Panc1 (cell line): ENCODE measurements around the gene CNMD. TPM values are rescaled to one million over a fixed set of nuclear protein-coding genes. Genes with fewer than 3 reads are reported as not detected.

Experiments used
- ATAC-seq: fragments of 200-7000 bp; cut with Tn5 transposase; 2 replicates; pipeline ENCODE4 v1.9.1; 2020; ENCODE audit warnings: mild to moderate bottlenecking, moderate library complexity
- BruUV-seq: library from RNA; stranded (reverse); fragments of 400-500 nt; replicated peaks from 2 replicates; lab custom pipeline; 2021; lab: Mats Ljungman, UMichigan
- CTCF ChIA-PET: fragments of 300-600 bp; sonication (Branson Sonifier 250); formaldehyde crosslinking; loops from one replicate; lab custom pipeline; 2022; ENCODE audit warnings: antibody characterized with exemption; lab: Charles Lee
- POLR2A ChIA-PET: fragments of 300-600 bp; sonication (Branson Sonifier 250); formaldehyde crosslinking; loops from one replicate; lab custom pipeline; 2022; ENCODE audit warnings: antibody characterized with exemption; lab: Charles Lee
- DNase-seq: peaks from one replicate; pipeline ENCODE4 v3.0.0-alpha.2; 2010; ENCODE audit warnings: low read depth, low spot score
- H3K27ac ChIP-seq: 2 replicates; pipeline ENCODE4 v1.5.1; 2011; ENCODE audit warnings: mild to moderate bottlenecking, low read length, inconsistent platforms
- H3K27me3 ChIP-seq: fragments of 200-500 bp; sonication (Bioruptor generic); 2 replicates; pipeline ENCODE4 v1.6.0; 2014; ENCODE audit warnings: low read length, inconsistent platforms; ENCODE audit not compliant: control insufficient read depth, insufficient read depth
- H3K36me3 ChIP-seq: fragments of 200-500 bp; sonication (Bioruptor generic); 2 replicates; pipeline ENCODE4 v1.5.1; 2014; ENCODE audit warnings: inconsistent platforms, mild to moderate bottlenecking, low read length, moderate library complexity; ENCODE audit not compliant: control insufficient read depth, insufficient read depth
- H3K4me1 ChIP-seq: 2 replicates; pipeline ENCODE4 v1.5.1; 2011; ENCODE audit warnings: inconsistent platforms, mild to moderate bottlenecking, low read length, moderate library complexity; ENCODE audit not compliant: control insufficient read depth, insufficient read depth
- H3K4me3 ChIP-seq, 2 experiments: 2 replicates each; pipeline ENCODE4 v1.5.1; 2011 to 2012; ENCODE audit warnings: low read depth in 2 of 2, low read length in 2 of 2, mild to moderate bottlenecking in 2 of 2, inconsistent platforms in 1 of 2, moderate library complexity in 1 of 2
- H3K9me3 ChIP-seq: fragments of 200-500 bp; sonication (Bioruptor generic); 2 replicates; pipeline ENCODE4 v1.5.1; 2014; ENCODE audit warnings: low read depth, mild to moderate bottlenecking, inconsistent platforms, low read length, moderate library complexity; ENCODE audit not compliant: control insufficient read depth, insufficient read depth
- CTCF ChIP-seq: fragments of 450-650 bp; IDR thresholded peaks from 2 replicates; pipeline ENCODE4 v1.5.1; 2017; ENCODE audit warnings: mild to moderate bottlenecking
- POLR2AphosphoS5 ChIP-seq: IDR thresholded peaks from 2 replicates; pipeline ENCODE4 v1.6.1; 2012; ENCODE audit warnings: mild to moderate bottlenecking, low read depth, low read length, moderate library complexity
- REST ChIP-seq, 2 experiments: IDR thresholded peaks; 2 replicates each; pipeline ENCODE4 v1.6.1; 2011 to 2012; ENCODE audit warnings: low read depth in 2 of 2, control low read depth in 1 of 2, low read length in 1 of 2, mild to moderate bottlenecking in 1 of 2, moderate library complexity in 1 of 2; ENCODE audit not compliant: insufficient read depth in 1 of 2
- SIN3A ChIP-seq: IDR thresholded peaks from 2 replicates; pipeline ENCODE4 v1.6.1; 2012; ENCODE audit warnings: low read depth, mild to moderate bottlenecking, low read length, moderate library complexity, borderline replicate concordance; ENCODE audit not compliant: insufficient read depth
- TCF7L2 ChIP-seq: IDR thresholded peaks from 2 replicates; pipeline ENCODE4 v1.6.1; 2011; ENCODE audit warnings: mild to moderate bottlenecking, low read depth, low read length, inconsistent platforms
- in situ Hi-C: cut with HindIII; loops from 2 replicates; pipeline ENCODE4 v1.10.0; 2016; ENCODE audit warnings: low sequenced_read_pairs, low pct_unique_long_range_greater_than_20kb
- intact Hi-C: fragments of 100-400 bp; cut with micrococcal nuclease; formaldehyde crosslinking; loops from one replicate; pipeline ENCODE4 v1.10.0; 2022; ENCODE audit not compliant: unreplicated experiment
- total RNA-seq: library from RNA; stranded (reverse); gene quantifications from one replicate; pipeline ENCODE4 v1.2.1, GENCODE V29; 2021; ENCODE audit not compliant: unreplicated experiment

Gene CNMD
- total RNA-seq, 1 experiment from 2014 or later = not detected

- ATAC-seq = no peak
- intact Hi-C loops = no loop called here
Measured at GRCh38 chr13:52787235-52787634, 47.6 kb upstream of the CNMD start.

GRCh38 chr13:52786766-52787165, 47.1 kb upstream of the CNMD start:
- ChIA-PET CTCF (no interaction called here), POLR2A (no interaction called here)
- no peaks in the 10 kb centered on the region for H3K27me3 ChIP-seq
- TF ChIP-seq REST (IDR thresholded peaks at IDR 0.05; ENCODE audit: insufficient read depth in 1 of 2, low read depth in 2 of 2, low read length in 1 of 2) (no peak), POLR2AphosphoS5 (no peak), CTCF (no peak), SIN3A (no peak), TCF7L2 (no peak)
- no peak for DNase-seq
- BruUV-seq = no TSS peak
- H3K36me3 ChIP-seq = no peaks in the 10 kb centered on the region
- H3K4me3 ChIP-seq = no peak overlapping the region
- intact Hi-C loops = no loop called here
- H3K27ac ChIP-seq = no peak overlapping the region
- H3K9me3 ChIP-seq = no peaks in the 10 kb centered on the region
- in situ Hi-C loops = no loop called here
- ATAC-seq = no peak
- H3K4me1 ChIP-seq = no peaks in the 10 kb centered on the region

More at GRCh38 chr13:52787235-52787634, 47.6 kb upstream of the CNMD start:
- no peaks in the 10 kb centered on the region for H3K9me3 ChIP-seq
- BruUV-seq = no TSS peak
- no peak overlapping the region for H3K4me3 ChIP-seq
- no peak for DNase-seq
- H3K4me1 ChIP-seq = no peaks in the 10 kb centered on the region
- no peaks in the 10 kb centered on the region for H3K36me3 ChIP-seq
- in situ Hi-C loops = no loop called here
- no peaks in the 10 kb centered on the region for H3K27me3 ChIP-seq
- ChIA-PET CTCF (no interaction called here), POLR2A (no interaction called here)
- no peak overlapping the region for H3K27ac ChIP-seq
- TF ChIP-seq REST (IDR thresholded peaks at IDR 0.05; ENCODE audit: insufficient read depth in 1 of 2, low read depth in 2 of 2, low read length in 1 of 2) (no peak), CTCF (no peak), SIN3A (no peak), TCF7L2 (no peak), POLR2AphosphoS5 (no peak)
